Measurements from ENCODE around the gene OR56A1. TPM values are rescaled to one million over a fixed set of nuclear protein-coding genes. Genes with fewer than 3 reads are reported as not detected.

The OR56A1 gene
- total RNA-seq, 4 donors from 2014 or later, result 0.23 TPM; not detected in 3

GRCh38 chr11:5973530-5973929, 57.0 kb downstream of the OR56A1 start:
- no peaks in the 10 kb centered on the region for H3K9me3 ChIP-seq
- no peak for ATAC-seq
- H3K4me1 ChIP-seq, result no peaks in the 10 kb centered on the region
- H3K36me3 ChIP-seq, result no peaks in the 10 kb centered on the region
- H3K27me3 ChIP-seq, result peaks cover 3% of the 10 kb centered on the region
- H3K4me3 ChIP-seq, result no peak overlapping the region
- 36 to 89% methylated on average over 1 of the region's 1 CpG for WGBS, 2 donors (ENCODE audit: low coverage in 1 of 2)
- H3K27ac ChIP-seq, result no peak overlapping the region
- TF ChIP-seq, protein P1, sequence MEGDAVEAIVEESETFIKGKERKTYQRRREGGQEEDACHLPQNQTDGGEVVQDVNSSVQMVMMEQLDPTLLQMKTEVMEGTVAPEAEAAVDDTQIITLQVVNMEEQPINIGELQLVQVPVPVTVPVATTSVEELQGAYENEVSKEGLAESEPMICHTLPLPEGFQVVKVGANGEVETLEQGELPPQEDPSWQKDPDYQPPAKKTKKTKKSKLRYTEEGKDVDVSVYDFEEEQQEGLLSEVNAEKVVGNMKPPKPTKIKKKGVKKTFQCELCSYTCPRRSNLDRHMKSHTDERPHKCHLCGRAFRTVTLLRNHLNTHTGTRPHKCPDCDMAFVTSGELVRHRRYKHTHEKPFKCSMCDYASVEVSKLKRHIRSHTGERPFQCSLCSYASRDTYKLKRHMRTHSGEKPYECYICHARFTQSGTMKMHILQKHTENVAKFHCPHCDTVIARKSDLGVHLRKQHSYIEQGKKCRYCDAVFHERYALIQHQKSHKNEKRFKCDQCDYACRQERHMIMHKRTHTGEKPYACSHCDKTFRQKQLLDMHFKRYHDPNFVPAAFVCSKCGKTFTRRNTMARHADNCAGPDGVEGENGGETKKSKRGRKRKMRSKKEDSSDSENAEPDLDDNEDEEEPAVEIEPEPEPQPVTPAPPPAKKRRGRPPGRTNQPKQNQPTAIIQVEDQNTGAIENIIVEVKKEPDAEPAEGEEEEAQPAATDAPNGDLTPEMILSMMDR (IDR thresholded peaks at IDR 0.05), result no peak
- TF ChIP-seq EP300 (IDR thresholded peaks at IDR 0.05), result no peak
- TF ChIP-seq POLR2A (IDR thresholded peaks at IDR 0.05), result no peak
- TF ChIP-seq POLR2AphosphoS5 (IDR thresholded peaks at IDR 0.05), result no peak

Small RNA genes lying within 50 kb of the gene (small RNA-seq; reads per million reads assigned to genes)
- 0 to 0.27 (median 0) reads per million in 4 donors for gene RNA5SP329

Other genes with a start within 250 kb of the OR56A1 start
- under 1 TPM in 1 of 4 donors, not detected in 3; 0.67 TPM for gene OR52N5, start 247.4 kb downstream of the OR56A1 start, total RNA-seq
- gene OR52N1, start 239.5 kb downstream of the OR56A1 start, total RNA-seq, result under 1 TPM in 1 of 4 donors, not detected in 3; 0.13 TPM
- not detected for gene OR52N2, start 221.8 kb downstream of the OR56A1 start, total RNA-seq
- not detected for gene OR52E6, start 188.9 kb downstream of the OR56A1 start, total RNA-seq
- gene OR52E8, start 173.1 kb downstream of the OR56A1 start, total RNA-seq, result not detected
- gene OR52E4, start 150.1 kb downstream of the OR56A1 start, total RNA-seq, result not detected
- not detected for gene OR52E5, start 137.6 kb downstream of the OR56A1 start, total RNA-seq
- gene OR56A3, start 88.5 kb downstream of the OR56A1 start, total RNA-seq, result not detected
- not detected for gene OR56A5, start 62.3 kb downstream of the OR56A1 start, total RNA-seq
- not detected for gene OR52L1, start 43.8 kb downstream of the OR56A1 start, total RNA-seq
- gene OR56A4, start 23.8 kb downstream of the OR56A1 start, total RNA-seq, result not detected
- gene OR56B4, start 76.9 kb upstream of the OR56A1 start, total RNA-seq, result not detected
- gene OR52B2, start 139.6 kb upstream of the OR56A1 start, total RNA-seq, result not detected
- gene OR52W1, start 168.5 kb upstream of the OR56A1 start, total RNA-seq, result not detected
- not detected for gene C11orf42, start 174.8 kb upstream of the OR56A1 start, total RNA-seq
- gene FHIP1B, start 203.9 kb upstream of the OR56A1 start, total RNA-seq, result 10 to 100 TPM; 13.0 to 50.4 (median 20.0) TPM
- gene CNGA4, start 208.3 kb upstream of the OR56A1 start, total RNA-seq, result under 1 TPM in 1 of 4 donors, not detected in 3; 0.73 TPM
- under 1 TPM in 2 of 4 donors, not detected in 2; 0.16 to 0.22 TPM for gene CCKBR, start 229.1 kb upstream of the OR56A1 start, total RNA-seq